GM18858 (cell line): ENCODE data around the gene ARHGEF28.

Experiments used
- ATAC-seq: cut with Tn5 transposase; IDR thresholded peaks from one replicate; pipeline ENCODE4 v1.9.1; 2021; ENCODE audit not compliant: unreplicated experiment

The ARHGEF28 gene

GRCh38 chr5:73922875-73923557 is 297.0 kb downstream of the ARHGEF28 start:
- ATAC-seq = no peak

GRCh38 chr5:73928476-73929070 is 302.6 kb downstream of the ARHGEF28 start:
- no peak for ATAC-seq

DNA sequence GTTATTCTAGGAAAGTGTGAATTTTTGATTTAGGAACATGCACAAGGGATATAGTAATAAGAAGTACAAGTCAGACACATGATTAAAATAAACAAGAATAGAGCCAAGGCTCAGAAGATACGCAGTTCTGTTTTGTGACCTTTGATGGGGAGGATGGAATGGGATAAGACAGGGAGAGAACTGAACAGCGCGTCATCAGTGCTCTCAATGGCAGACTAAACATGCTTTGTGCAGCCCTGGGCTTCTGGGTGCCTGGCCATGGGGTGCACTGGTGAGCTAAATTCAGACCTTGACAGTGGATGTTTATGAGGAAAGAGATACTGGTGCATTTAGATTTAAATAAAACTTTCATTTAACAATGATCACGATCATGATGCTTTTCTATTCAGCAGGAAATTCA is 309.7 kb downstream of the ARHGEF28 start:
- ATAC-seq = no peak

DNA sequence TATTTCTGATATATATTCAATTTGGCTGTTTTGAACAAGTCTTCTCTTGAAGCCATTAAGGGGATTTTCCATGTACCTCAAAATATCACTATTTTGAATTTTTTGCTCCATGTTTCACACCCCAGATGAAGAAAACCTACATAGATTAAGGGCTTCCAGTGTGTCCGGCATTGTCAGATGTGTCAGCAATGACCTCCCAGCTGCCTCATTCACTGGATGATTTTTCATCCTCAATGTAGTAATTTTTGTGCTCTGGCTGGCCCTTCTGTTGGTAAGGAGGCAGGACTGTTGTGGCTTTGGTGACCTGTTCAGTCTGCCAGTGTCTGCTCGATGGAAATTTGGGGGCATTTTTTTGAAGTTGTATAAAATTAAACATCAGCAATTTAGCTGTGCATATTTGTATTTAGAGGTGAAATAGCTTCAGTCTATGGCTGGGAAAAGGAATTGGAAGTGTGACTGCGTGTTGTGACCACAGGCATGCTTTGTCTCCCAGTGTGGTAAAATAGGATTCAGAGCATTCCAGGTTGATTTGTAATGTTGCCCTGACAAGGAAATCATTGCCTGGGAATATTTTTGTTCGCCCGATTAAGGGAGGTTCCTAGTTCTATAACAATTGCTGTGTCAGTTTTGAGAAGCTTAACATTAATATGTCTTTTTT is 312.4 kb downstream of the ARHGEF28 start:
- ATAC-seq = no peak

GRCh38 chr5:73938938-73939320 is 312.9 kb downstream of the ARHGEF28 start:
- no peak for ATAC-seq

- ATAC-seq = no peak
These were observed 313.6 kb downstream of the ARHGEF28 start for GRCh38 chr5:73939557-73939956.

GRCh38 chr5:73940026-73940425 is 314.0 kb downstream of the ARHGEF28 start:
- ATAC-seq = no peak

DNA sequence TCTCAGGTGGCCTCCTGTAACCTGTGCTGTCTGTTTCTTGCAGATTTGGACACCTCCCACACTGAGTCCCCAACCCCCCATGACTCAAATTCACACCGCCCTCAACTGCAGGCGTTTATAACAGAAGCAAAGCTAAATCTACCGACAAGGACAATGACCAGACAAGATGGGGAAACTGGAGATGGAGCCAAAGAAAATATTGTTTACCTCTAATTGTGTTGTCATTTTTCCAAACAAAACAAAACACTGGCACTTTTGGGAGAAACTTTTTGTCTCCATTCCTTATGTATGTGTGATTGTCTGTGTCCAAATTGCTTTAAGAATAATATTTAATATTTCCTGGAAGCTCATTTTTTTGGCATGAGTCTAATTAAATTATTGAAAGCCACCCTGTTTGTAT is 314.8 kb downstream of the ARHGEF28 start:
- ATAC-seq = no peak

DNA sequence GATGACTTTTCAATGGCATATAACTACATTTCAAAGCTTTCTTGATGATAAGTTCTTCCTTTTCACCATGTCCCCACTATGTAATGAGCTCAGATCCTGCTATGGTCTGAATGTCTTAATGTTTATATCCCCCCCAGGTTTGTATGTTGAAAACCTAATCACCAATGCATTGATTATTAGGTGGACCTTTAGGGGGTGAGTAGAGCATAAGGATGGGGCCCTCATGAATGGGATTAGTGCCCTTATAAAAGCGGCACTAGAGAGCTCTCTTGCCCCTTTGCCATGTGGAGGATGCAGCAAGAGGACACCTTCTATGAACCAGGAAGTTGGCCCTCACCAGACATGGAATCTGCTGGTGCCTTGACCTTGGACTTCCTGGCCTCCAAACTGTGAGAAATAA is 316.8 kb downstream of the ARHGEF28 start:
- ATAC-seq = no peak

GRCh38 chr5:73943397-73943796 is 317.4 kb downstream of the ARHGEF28 start:
- ATAC-seq = no peak

DNA sequence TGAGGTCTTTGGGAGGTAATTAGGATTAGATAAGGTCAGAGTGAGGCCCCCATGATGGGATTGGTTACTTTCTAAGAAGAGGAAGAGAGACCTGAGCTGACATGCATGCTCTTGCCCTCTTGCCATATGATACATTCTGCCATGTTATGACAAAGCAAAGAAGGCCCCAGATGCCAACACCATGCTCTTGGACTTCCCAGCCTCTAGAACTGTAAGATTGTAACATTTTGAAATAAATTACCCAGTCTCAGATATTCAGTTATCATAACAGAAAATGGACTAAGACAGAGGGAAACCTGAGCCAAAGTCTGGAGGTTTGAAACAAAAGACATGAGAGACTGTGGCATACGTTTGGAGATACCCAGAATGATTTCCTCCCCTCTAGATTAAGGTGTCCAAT is 318.6 kb downstream of the ARHGEF28 start:
- ATAC-seq = no peak

- ATAC-seq = no peak
These were observed 319.5 kb downstream of the ARHGEF28 start for GRCh38 chr5:73945505-73945904.

DNA sequence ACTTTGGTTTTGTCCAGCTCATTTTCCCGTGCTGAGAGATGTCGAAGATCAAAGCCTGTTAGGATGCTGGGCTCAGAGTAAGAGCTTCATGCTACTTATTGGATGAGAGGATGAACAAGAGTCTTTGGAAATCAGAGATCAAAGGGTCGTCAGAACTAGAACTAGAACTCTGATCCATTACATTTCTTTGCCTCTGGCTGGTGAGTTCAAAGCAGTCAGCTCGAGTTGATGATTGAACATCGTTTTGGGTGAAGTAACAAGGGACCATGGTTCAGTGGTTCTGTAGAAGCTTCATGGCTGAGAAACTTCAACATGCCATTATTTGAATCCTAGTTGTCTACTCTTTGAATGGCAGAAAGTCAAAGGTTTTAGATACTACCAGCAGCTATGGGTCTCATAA is 320.3 kb downstream of the ARHGEF28 start:
- ATAC-seq = no peak

DNA sequence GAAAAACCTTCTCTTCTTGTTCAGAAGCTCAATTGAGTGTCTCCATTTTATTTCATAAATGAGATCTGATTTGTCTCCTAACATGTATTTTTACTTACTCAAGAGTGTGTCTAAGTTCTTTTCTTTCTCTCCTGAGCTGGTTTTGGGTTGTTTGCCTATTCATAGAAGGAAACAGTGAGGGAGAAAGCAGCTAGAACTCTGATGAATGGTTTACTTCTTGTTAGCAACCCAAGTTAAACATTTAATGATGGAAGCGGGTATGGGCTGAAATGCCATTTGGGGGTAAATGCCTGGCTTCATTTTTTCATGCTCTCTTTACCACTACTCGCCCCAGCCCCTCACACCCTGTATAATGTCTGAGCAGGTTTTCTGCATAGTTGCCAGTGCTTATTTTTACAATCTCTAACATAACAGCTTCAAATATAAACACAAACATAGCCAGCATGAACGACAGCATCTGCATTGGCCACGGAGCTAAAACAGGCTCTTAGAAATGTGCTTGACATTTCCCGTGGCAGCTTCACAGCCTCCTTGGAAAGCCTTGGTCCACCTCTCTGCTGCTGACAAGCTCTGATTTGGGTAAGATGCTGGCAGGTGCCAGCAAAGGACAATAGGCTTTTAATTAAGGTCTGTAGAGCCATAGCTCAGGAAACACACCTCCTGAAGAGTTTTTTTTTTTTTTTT is 321.1 kb downstream of the ARHGEF28 start:
- ATAC-seq = no peak

GRCh38 chr5:73947906-73948640 is 322.1 kb downstream of the ARHGEF28 start:
- no peak for ATAC-seq

GRCh38 chr5:73948720-73949119 is 322.7 kb downstream of the ARHGEF28 start:
- ATAC-seq = no peak

GRCh38 chr5:73950441-73950873 is 324.5 kb downstream of the ARHGEF28 start:
- no peak for ATAC-seq

- no peak for ATAC-seq
These were observed 325.0 kb downstream of the ARHGEF28 start for GRCh38 chr5:73950912-73951430.

GRCh38 chr5:73952872-73953271 is 326.9 kb downstream of the ARHGEF28 start:
- ATAC-seq = no peak

- no peak for ATAC-seq
These were observed 328.4 kb downstream of the ARHGEF28 start for GRCh38 chr5:73954381-73954780.

GRCh38 chr5:73955271-73955846 is 329.4 kb downstream of the ARHGEF28 start:
- no peak for ATAC-seq
